Neural cell (in vitro differentiated cells): Measurements from ENCODE around the gene KRTAP9-2. TPM values are rescaled to one million over a fixed set of nuclear protein-coding genes. Genes with fewer than 3 reads are reported as not detected.
"Not testable (repeated sequence)": the region's sequence is repeated elsewhere in the genome, so short reads cannot be mapped to it uniquely, and the experiment has no call there.

ENCODE experiments used
- H2AFZ ChIP-seq: fragments of 200-600, 300-800 bp; sonication (generic), shearing (Covaris generic); 2 replicates; pipeline ENCODE4 v1.6.0; 2014; ENCODE audit warnings: low read depth, mild to moderate bottlenecking, antibody characterized with exemption, low read length, moderate library complexity
- H3F3A ChIP-seq: fragments of 200-600 bp; shearing (Covaris generic); 2 replicates; pipeline ENCODE4 v1.6.1; 2016; ENCODE audit warnings: mild to moderate bottlenecking, moderate library complexity, mixed read lengths, antibody characterized with exemption, low read length; ENCODE audit not compliant: insufficient read depth, poor library complexity, severe bottlenecking
- H3K27ac ChIP-seq: fragments of 200-600, 300-800 bp; sonication (generic), shearing (Covaris generic); 2 replicates; pipeline ENCODE4 v1.5.1; 2014; ENCODE audit warnings: mild to moderate bottlenecking, low read length, moderate library complexity
- H3K27me3 ChIP-seq: fragments of 300-800, 200-600 bp; sonication (generic), shearing (Covaris generic); 2 replicates; pipeline ENCODE4 v1.6.0; 2014; ENCODE audit warnings: mild to moderate bottlenecking, low read depth, low read length, moderate library complexity; ENCODE audit not compliant: insufficient read depth
- H3K36me3 ChIP-seq: fragments of 300-800, 200-600 bp; sonication (generic), shearing (Covaris generic); 2 replicates; pipeline ENCODE4 v1.5.1; 2014; ENCODE audit warnings: mild to moderate bottlenecking, antibody characterized with exemption, low read length, moderate library complexity; ENCODE audit not compliant: insufficient read depth
- H3K4me2 ChIP-seq: fragments of 300-800, 200-600 bp; sonication (generic), shearing (Covaris generic); 2 replicates; pipeline ENCODE4 v1.6.0; 2014; ENCODE audit warnings: mild to moderate bottlenecking, low read length
- H3K4me3 ChIP-seq: fragments of 300-800, 200-600 bp; sonication (generic), shearing (Covaris generic); 2 replicates; pipeline ENCODE4 v1.5.1; 2014; ENCODE audit warnings: mild to moderate bottlenecking, low read length, moderate library complexity
- H3K79me2 ChIP-seq: fragments of 200-600 bp; shearing (Covaris generic); replicated peaks from 2 replicates; pipeline ENCODE4 v1.6.0; 2014; ENCODE audit warnings: mild to moderate bottlenecking, low read length, moderate library complexity; ENCODE audit not compliant: insufficient read depth
- H3K9ac ChIP-seq: fragments of 300-800, 200-600 bp; sonication (generic), shearing (Covaris generic); 2 replicates; pipeline ENCODE4 v1.6.1; 2016; ENCODE audit warnings: mild to moderate bottlenecking, low read length, mixed read lengths
- H3K9me2 ChIP-seq: fragments of 200-600 bp; shearing (Covaris generic); 2 replicates; pipeline ENCODE4 v1.6.1; 2016; ENCODE audit warnings: mild to moderate bottlenecking, low read length, mixed read lengths; ENCODE audit not compliant: insufficient read depth
- H3K9me3 ChIP-seq: fragments of 200-600, 300-800 bp; sonication (generic), shearing (Covaris generic); 2 replicates; pipeline ENCODE4 v1.6.1; 2016; ENCODE audit warnings: mild to moderate bottlenecking, mixed run types, low read length, moderate library complexity, mixed read lengths
- H4K20me1 ChIP-seq: fragments of 200-600 bp; shearing (Covaris generic); 2 replicates; pipeline ENCODE4 v1.6.1; 2016; ENCODE audit warnings: mild to moderate bottlenecking, mixed run types; ENCODE audit not compliant: insufficient read depth
- CTCF ChIP-seq: fragments of 450-650 bp; IDR thresholded peaks from 2 replicates; pipeline ENCODE4 v1.5.1; 2014; ENCODE audit warnings: antibody characterized with exemption, mild to moderate bottlenecking, moderate library complexity; ENCODE audit not compliant: poor library complexity, severe bottlenecking
- EP300 ChIP-seq: fragments of 450-650 bp; conservative IDR thresholded peaks from 2 replicates; pipeline ENCODE4 v1.6.1; 2014; ENCODE audit warnings: antibody characterized with exemption, mild to moderate bottlenecking, moderate library complexity; ENCODE audit not compliant: poor library complexity, severe bottlenecking
- EZH2 ChIP-seq: fragments of 200-600, 300-800 bp; shearing (Covaris generic), sonication (generic); IDR thresholded peaks from 2 replicates; pipeline ENCODE4 v1.6.1; 2014; ENCODE audit warnings: antibody characterized with exemption, low read length, borderline replicate concordance, mild to moderate bottlenecking; ENCODE audit not compliant: insufficient read depth, poor library complexity, severe bottlenecking
- MXI1 ChIP-seq: fragments of 450-650 bp; conservative IDR thresholded peaks from 2 replicates; pipeline ENCODE4 v1.6.1; 2014; ENCODE audit warnings: antibody characterized with exemption, mild to moderate bottlenecking; ENCODE audit not compliant: poor library complexity, severe bottlenecking
- POLR2AphosphoS5 ChIP-seq: IDR thresholded peaks from 2 replicates; pipeline ENCODE4 v1.6.1; 2012
- RAD21 ChIP-seq: fragments of 450-650 bp; conservative IDR thresholded peaks from 2 replicates; pipeline ENCODE4 v1.6.1; 2014; ENCODE audit warnings: antibody characterized with exemption, mild to moderate bottlenecking, moderate library complexity
- REST ChIP-seq: IDR thresholded peaks from 2 replicates; pipeline ENCODE4 v1.6.1; 2012; ENCODE audit warnings: borderline replicate concordance
- SMC3 ChIP-seq: fragments of 450-650 bp; conservative IDR thresholded peaks from 2 replicates; pipeline ENCODE4 v1.6.1; 2014; ENCODE audit warnings: antibody characterized with exemption, mild to moderate bottlenecking, moderate library complexity; ENCODE audit not compliant: poor library complexity
- TAF1 ChIP-seq: IDR thresholded peaks from 2 replicates; pipeline ENCODE4 v1.6.1; 2012; ENCODE audit warnings: low read depth
- polyA plus RNA-seq: library from polyadenylated mRNA; depleted of rRNA; stranded (reverse); fragments of >200 nt; gene quantifications from 2 replicates; pipeline ENCODE4 v1.2.3, GENCODE V29; 2014
- small RNA-seq, 3 experiments: library from RNA; depleted of rRNA; stranded (forward); fragments of <200 nt; gene quantifications; one replicate each; pipeline ENCODE3, GENCODE V24; 2012

Gene KRTAP9-2
- polyA plus RNA-seq, 1 donor from 2014 or later = not detected

- H3K9me2 ChIP-seq, H3K9ac ChIP-seq, H3K79me2 ChIP-seq, H3F3A ChIP-seq, H3K27ac ChIP-seq, H4K20me1 ChIP-seq, H3K36me3 ChIP-seq, H3K27me3 ChIP-seq, H3K4me2 ChIP-seq, H3K4me3 ChIP-seq, H3K9me3 ChIP-seq, H2AFZ ChIP-seq: not testable (repeated sequence)
These were observed 44.9 kb downstream of the KRTAP9-2 start for GRCh38 chr17:41271323-41271722.

GRCh38 chr17:41271858-41272257 is 45.4 kb downstream of the KRTAP9-2 start:
- Histone ChIP-seq H3K4me3 (no peak overlapping the region), H3K4me2 (no peak overlapping the region), H2AFZ (no peak overlapping the region), H3K9ac (no peak overlapping the region), H3K27ac (no peak overlapping the region), H3K36me3 (no peaks in the 10 kb centered on the region), H3K9me2 (no peaks in the 10 kb centered on the region), H3K27me3 (no peaks in the 10 kb centered on the region), H3K79me2 (no peaks in the 10 kb centered on the region), H3F3A (no peaks in the 10 kb centered on the region), H3K9me3 (no peaks in the 10 kb centered on the region), H4K20me1 (no peaks in the 10 kb centered on the region)
- TF ChIP-seq CTCF (no peak), SMC3 (no peak), EZH2 (no peak), POLR2AphosphoS5 (no peak), EP300 (no peak), MXI1 (no peak), REST (no peak), RAD21 (no peak), TAF1 (no peak)

- H4K20me1 ChIP-seq, H3K4me3 ChIP-seq, H2AFZ ChIP-seq, H3K4me2 ChIP-seq, H3K79me2 ChIP-seq, H3K27ac ChIP-seq, H3K9me2 ChIP-seq, H3F3A ChIP-seq, H3K36me3 ChIP-seq, H3K9me3 ChIP-seq, H3K9ac ChIP-seq, H3K27me3 ChIP-seq: not testable (repeated sequence)
These were observed 49.3 kb downstream of the KRTAP9-2 start, which contains the start of gene KRTAP9-7 for GRCh38 chr17:41275648-41276190. Gene KRTAP9-7 (plus strand): TSS chr17:41275698. CDS start chr17:41275698, 0 bp downstream.

Small RNAs within 50 kb of the gene (small RNA-seq; reads per million reads assigned to genes)
- gene KRTAP4-17P = 0 reads per million in 3 experiments

Other genes starting within 250 kb of the KRTAP9-2 start
- gene KRT40, start 242.3 kb upstream of the KRTAP9-2 start, polyA plus RNA-seq = not detected in 2 replicates
- not detected in 2 replicates for gene KRTAP3-3, start 232.5 kb upstream of the KRTAP9-2 start, polyA plus RNA-seq
- gene KRTAP3-2, start 226.7 kb upstream of the KRTAP9-2 start, polyA plus RNA-seq = not detected in 2 replicates
- gene KRTAP3-1, start 217.5 kb upstream of the KRTAP9-2 start, polyA plus RNA-seq = not detected in 2 replicates
- not detected in 2 replicates for gene KRTAP1-5, start 199.4 kb upstream of the KRTAP9-2 start, polyA plus RNA-seq
- not detected in 2 replicates for gene KRTAP1-4, start 196.5 kb upstream of the KRTAP9-2 start, polyA plus RNA-seq
- not detected in 2 replicates for gene KRTAP1-3, start 191.8 kb upstream of the KRTAP9-2 start, polyA plus RNA-seq
- not detected in 2 replicates for gene KRTAP1-1, start 185.2 kb upstream of the KRTAP9-2 start, polyA plus RNA-seq
- gene KRTAP2-1, start 179.3 kb upstream of the KRTAP9-2 start, polyA plus RNA-seq = not detected in 2 replicates
- not detected in 2 replicates for gene KRTAP2-2, start 171.4 kb upstream of the KRTAP9-2 start, polyA plus RNA-seq
- not detected in 2 replicates for gene KRTAP2-3, start 166.5 kb upstream of the KRTAP9-2 start, polyA plus RNA-seq
- not detected in 2 replicates for gene KRTAP2-4, start 160.8 kb upstream of the KRTAP9-2 start, polyA plus RNA-seq
- gene KRTAP4-7, start 142.5 kb upstream of the KRTAP9-2 start, polyA plus RNA-seq = not detected in 2 replicates
- gene KRTAP4-8, start 128.5 kb upstream of the KRTAP9-2 start, polyA plus RNA-seq = not detected in 2 replicates
- gene KRTAP4-16, start 124.4 kb upstream of the KRTAP9-2 start, polyA plus RNA-seq = not detected in 2 replicates
- not detected in 2 replicates for gene KRTAP4-9, start 121.3 kb upstream of the KRTAP9-2 start, polyA plus RNA-seq
- gene KRTAP4-11, start 108.3 kb upstream of the KRTAP9-2 start, polyA plus RNA-seq = not detected in 2 replicates
- gene KRTAP4-12, start 102.5 kb upstream of the KRTAP9-2 start, polyA plus RNA-seq = not detected in 2 replicates
- gene KRTAP4-6, start 86.1 kb upstream of the KRTAP9-2 start, polyA plus RNA-seq = not detected in 2 replicates
- not detected in 2 replicates for gene KRTAP4-5, start 76.8 kb upstream of the KRTAP9-2 start, polyA plus RNA-seq
- not detected in 2 replicates for gene KRTAP4-4, start 65.9 kb upstream of the KRTAP9-2 start, polyA plus RNA-seq
- gene KRTAP4-3, start 58.4 kb upstream of the KRTAP9-2 start, polyA plus RNA-seq = not detected in 2 replicates
- not detected in 2 replicates for gene KRTAP4-2, start 48.4 kb upstream of the KRTAP9-2 start, polyA plus RNA-seq
- gene KRTAP4-1, start 41.7 kb upstream of the KRTAP9-2 start, polyA plus RNA-seq = not detected in 2 replicates
- not detected in 2 replicates for gene KRTAP9-1, start 36.8 kb upstream of the KRTAP9-2 start, polyA plus RNA-seq
- not detected in 2 replicates for gene KRTAP9-3, start 5.8 kb downstream of the KRTAP9-2 start, polyA plus RNA-seq
- gene KRTAP9-8, start 11.4 kb downstream of the KRTAP9-2 start, polyA plus RNA-seq = not detected in 2 replicates
- gene KRTAP9-4, start 23.0 kb downstream of the KRTAP9-2 start, polyA plus RNA-seq = not detected in 2 replicates
- not detected in 2 replicates for gene KRTAP9-9, start 28.7 kb downstream of the KRTAP9-2 start, polyA plus RNA-seq
- gene KRTAP9-6, start 38.7 kb downstream of the KRTAP9-2 start, polyA plus RNA-seq = not detected in 2 replicates
- gene KRTAP9-7, start 49.0 kb downstream of the KRTAP9-2 start, polyA plus RNA-seq = not detected in 2 replicates
- gene KRTAP29-1, start 76.2 kb downstream of the KRTAP9-2 start, polyA plus RNA-seq = not detected in 2 replicates
- not detected in 2 replicates for gene KRTAP16-1, start 82.7 kb downstream of the KRTAP9-2 start, polyA plus RNA-seq
- not detected in 2 replicates for gene KRTAP17-1, start 89.1 kb downstream of the KRTAP9-2 start, polyA plus RNA-seq
- not detected in 2 replicates for gene KRT33A, start 124.2 kb downstream of the KRTAP9-2 start, polyA plus RNA-seq
- not detected in 2 replicates for gene KRT33B, start 143.2 kb downstream of the KRTAP9-2 start, polyA plus RNA-seq
- not detected in 2 replicates for gene KRT34, start 155.7 kb downstream of the KRTAP9-2 start, polyA plus RNA-seq
- gene KRT31, start 171.0 kb downstream of the KRTAP9-2 start, polyA plus RNA-seq = not detected in 2 replicates
- gene KRT37, start 197.9 kb downstream of the KRTAP9-2 start, polyA plus RNA-seq = not detected in 2 replicates
- gene KRT38, start 214.3 kb downstream of the KRTAP9-2 start, polyA plus RNA-seq = not detected in 2 replicates
- not detected in 2 replicates for gene KRT32, start 240.7 kb downstream of the KRTAP9-2 start, polyA plus RNA-seq